Spleen (tissue), 11 donors: ENCODE data around the gene ABHD8. TPM values are rescaled to one million over a fixed set of nuclear protein-coding genes. Genes with fewer than 3 reads are reported as not detected.

ENCODE experiments used
- DNase-seq: peaks from one replicate; pipeline ENCODE4 v3.0.0-alpha.2; 2020
- H3K27ac ChIP-seq, 8 donors: fragments of 200-600 bp; sonication (generic) in 7 of 8; 1 replicate in 4 of 8; 2 replicates in 4 of 8; pipeline versions ENCODE4 v1.5.0 to v1.8.0; 2016 to 2021; ENCODE audit warnings: inconsistent platforms in 4 of 8, mild to moderate bottlenecking in 4 of 8, moderate library complexity in 1 of 8
- H3K27me3 ChIP-seq, 7 donors: fragments of 200-600 bp; sonication (generic) in 6 of 7; replicated peaks in 1 of 7; 1 replicate in 4 of 7; 2 replicates in 3 of 7; pipeline versions ENCODE4 v1.5.0 to v1.8.0; 2016 to 2021; ENCODE audit warnings: inconsistent platforms in 3 of 7, mild to moderate bottlenecking in 1 of 7
- H3K36me3 ChIP-seq, 6 donors: fragments of 200-600 bp; sonication (generic) in 5 of 6; 1 replicate in 4 of 6; 2 replicates in 2 of 6; pipeline versions ENCODE4 v1.5.0 to v1.8.0; 2016 to 2021; ENCODE audit warnings: inconsistent platforms in 2 of 6
- H3K4me1 ChIP-seq, 6 donors: fragments of 200-600 bp; sonication (generic) in 5 of 6; 1 replicate in 3 of 6; 2 replicates in 3 of 6; pipeline versions ENCODE4 v1.5.0 to v1.8.0; 2016 to 2021; ENCODE audit warnings: inconsistent platforms in 3 of 6
- H3K4me3 ChIP-seq, 8 donors: fragments of 200-600 bp; sonication (generic) in 7 of 8; 1 replicate in 4 of 8; 2 replicates in 4 of 8; pipeline versions ENCODE4 v1.5.0 to v1.8.0; 2016 to 2021; ENCODE audit warnings: inconsistent platforms in 4 of 8, mild to moderate bottlenecking in 4 of 8, moderate library complexity in 2 of 8
- H3K9me3 ChIP-seq, 8 donors: fragments of 200-600 bp; sonication (generic) in 7 of 8; 1 replicate in 4 of 8; 2 replicates in 4 of 8; pipeline versions ENCODE4 v1.5.0 to v1.8.0; 2016 to 2021; ENCODE audit warnings: inconsistent platforms in 4 of 8
- CTCF ChIP-seq, 11 experiments: fragments of 200-600 bp in 7 of 11; fragments of 450-650 bp in 4 of 11; sonication (generic) in 4 of 11; IDR thresholded peaks in 8 of 11; conservative IDR thresholded peaks in 3 of 11; 1 replicate in 7 of 11; 2 replicates in 4 of 11; pipeline versions ENCODE4 v1.4.0 to v1.8.0; 2016 to 2021; ENCODE audit warnings: antibody characterized with exemption in 11 of 11, inconsistent platforms in 4 of 11, mild to moderate bottlenecking in 1 of 11
- POLR2A ChIP-seq, 3 donors: fragments of 450-650 bp; IDR thresholded peaks; one replicate each; pipeline ENCODE4 v1.5.1; 2017; ENCODE audit warnings: antibody characterized with exemption in 3 of 3, mild to moderate bottlenecking in 1 of 3
- POLR2AphosphoS5 ChIP-seq, 3 donors: sonication (generic); formaldehyde crosslinking; IDR thresholded peaks; one replicate each; pipeline ENCODE4 v1.5.1; 2017; ENCODE audit warnings: antibody characterized with exemption in 3 of 3
- WGBS, 5 donors: extraction: QIAGEN DNeasy Blood & Tissue Kit in 3 of 5; methylation state at CpG; one replicate each; pipeline versions ENCODE4 v1.1.5 to v1.1.7; 2013 to 2018; 5-methylcytosine and 5-hydroxymethylcytosine counted together
- intact Hi-C: fragments of 100-400 bp; cut with DNase I; formaldehyde crosslinking; loops from one replicate; pipeline ENCODE4 v1.15.0; 2023; ENCODE audit warnings: low total_unique reads
- polyA plus RNA-seq, 3 donors: library from polyadenylated mRNA; stranded (reverse); fragments of 200-250 nt; gene quantifications; one replicate each; pipeline ENCODE4 v1.2.1, GENCODE V29; 2013
- total RNA-seq, 7 donors: library from RNA; depleted of rRNA in 3 of 7; stranded (reverse); fragments of >200 nt in 3 of 7; fragmentation: NEBNext Ultra II Directional in 4 of 7; extraction: Animal tissue kit (Norgen Biotek cat#: 25700) in 4 of 7; gene quantifications; one replicate each; pipeline versions ENCODE4 v1.1.0 to v1.2.1, GENCODE V29; 2016 to 2021
- donor health status: healthy with polysubstance abuse.
- donor health status: DM: no; HTN: no; CAD: no; lungs with moderate emphysema.
- donor health status: DM: no; HTN: no; CAD: no.
- donor health status: Bipolar disorder and iron deficiency.
- donor health status: healthy.
- donor health status: DM: no; HTN: no; CAD: no.
- donor health status: DM: yes; HTN: yes; CAD: no.

The ABHD8 gene
- total and polyA plus RNA-seq, 10 donors: 6.5 to 18.7 (median 12.2) TPM

- intact Hi-C loops: no loop called here
- Histone ChIP-seq H3K27me3 (peaks cover 0 to 40% (median 21%) of the 10 kb centered on the region in 7 donors), H3K4me1 (peaks cover 23 to 63% (median 50%) of the 10 kb centered on the region in 6 donors), H3K36me3 (peaks cover 0 to 8% (median 0%) of the 10 kb centered on the region in 6 donors), H3K9me3 (no peaks in the 10 kb centered on the region), H3K27ac (no peak overlapping the region), H3K4me3 (no peak overlapping the region)
- 84 to 93% (median 91%) methylated on average over 13 of the region's 13 CpGs for WGBS, 5 donors
- TF ChIP-seq POLR2A (IDR thresholded peaks at IDR 0.05): no peak
- no peak for TF ChIP-seq CTCF (IDR thresholded peaks at IDR 0.05 in 8 of 11, conservative IDR thresholded peaks at IDR 0.05 in 3 of 11)
- TF ChIP-seq POLR2AphosphoS5 (IDR thresholded peaks at IDR 0.05): no peak
- DNase-seq: no peak
Observed at GRCh38 chr19:17331045-17331558, 27.9 kb upstream of the ABHD8 start.

- WGBS, 5 donors: 87 to 90% (median 88%) methylated on average over 16 to 24 of the region's 24 CpGs
- Histone ChIP-seq H3K4me1 (peaks cover 20 to 57% (median 44%) of the 10 kb centered on the region in 6 donors), H3K27ac (no peak overlapping the region), H3K27me3 (peaks cover 0 to 40% (median 21%) of the 10 kb centered on the region in 7 donors), H3K36me3 (peaks cover 0 to 8% (median 0%) of the 10 kb centered on the region in 6 donors), H3K9me3 (no peaks in the 10 kb centered on the region), H3K4me3 (no peak overlapping the region)
- DNase-seq: no peak
- intact Hi-C loops: no loop called here
- TF ChIP-seq POLR2A (IDR thresholded peaks at IDR 0.05) (no peak), CTCF (IDR thresholded peaks at IDR 0.05 in 8 of 11, conservative IDR thresholded peaks at IDR 0.05 in 3 of 11) (no peak), POLR2AphosphoS5 (IDR thresholded peaks at IDR 0.05) (no peak)
Observed at GRCh38 chr19:17330262-17331044, 27.2 kb upstream of the ABHD8 start.

GRCh38 chr19:17329366-17330261 lies 26.4 kb upstream of the ABHD8 start:
- TF ChIP-seq POLR2A (IDR thresholded peaks at IDR 0.05): no peak
- no peak for TF ChIP-seq POLR2AphosphoS5 (IDR thresholded peaks at IDR 0.05)
- TF ChIP-seq CTCF (IDR thresholded peaks at IDR 0.05 in 8 of 11, conservative IDR thresholded peaks at IDR 0.05 in 3 of 11): no peak
- H3K4me3 ChIP-seq: peak overlapping the region in 6 of 8 donors; percentile 49 to 76 (median 50)
- 61 to 75% (median 64%) methylated on average over 41 to 51 of the region's 51 CpGs for WGBS, 5 donors
- peaks cover 0 to 40% (median 21%) of the 10 kb centered on the region in 7 donors for H3K27me3 ChIP-seq
- DNase-seq: no peak
- peaks cover 14 to 49% (median 37%) of the 10 kb centered on the region in 6 donors for H3K4me1 ChIP-seq
- no peaks in the 10 kb centered on the region for H3K9me3 ChIP-seq
- intact Hi-C loops: no loop called here
- H3K27ac ChIP-seq: peak overlapping the region in 1 of 8 donors; percentile 81
- H3K36me3 ChIP-seq: peaks cover 0 to 13% (median 0%) of the 10 kb centered on the region in 6 donors
